HG03469 (cell line): ENCODE data around the gene ABLIM2.

Experiments
- ATAC-seq: cut with Tn5 transposase; IDR thresholded peaks from one replicate; pipeline ENCODE4 v1.9.1; 2021; ENCODE audit warnings: mild to moderate bottlenecking, moderate library complexity, moderate number of reproducible peaks; ENCODE audit not compliant: unreplicated experiment

Gene ABLIM2

DNA sequence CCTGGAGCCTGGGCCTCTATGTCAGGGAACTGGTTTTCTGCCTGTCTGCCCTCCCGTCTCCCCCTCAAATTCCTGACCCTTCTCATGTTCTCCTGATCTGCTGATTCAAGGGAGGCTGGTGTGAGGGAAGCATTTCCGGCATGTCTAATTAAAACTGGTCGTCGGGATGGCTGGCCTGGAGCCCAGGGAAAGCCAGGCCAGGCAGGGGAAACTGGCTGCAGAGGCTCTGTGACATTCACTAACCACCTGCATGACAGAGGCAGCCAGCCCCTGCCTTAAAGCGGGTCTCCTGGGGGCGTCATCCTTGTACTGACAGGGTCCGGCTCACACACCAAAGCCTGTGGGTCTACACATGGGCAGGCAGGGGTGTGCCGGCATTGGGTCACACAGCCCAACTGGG is 35.2 kb downstream of the ABLIM2 start:
- ATAC-seq, result no peak

- no peak for ATAC-seq
These were observed 35.9 kb downstream of the ABLIM2 start for GRCh38 chr4:8122746-8123145.

GRCh38 chr4:8121292-8122015 is 37.2 kb downstream of the ABLIM2 start:
- ATAC-seq, result no peak

DNA sequence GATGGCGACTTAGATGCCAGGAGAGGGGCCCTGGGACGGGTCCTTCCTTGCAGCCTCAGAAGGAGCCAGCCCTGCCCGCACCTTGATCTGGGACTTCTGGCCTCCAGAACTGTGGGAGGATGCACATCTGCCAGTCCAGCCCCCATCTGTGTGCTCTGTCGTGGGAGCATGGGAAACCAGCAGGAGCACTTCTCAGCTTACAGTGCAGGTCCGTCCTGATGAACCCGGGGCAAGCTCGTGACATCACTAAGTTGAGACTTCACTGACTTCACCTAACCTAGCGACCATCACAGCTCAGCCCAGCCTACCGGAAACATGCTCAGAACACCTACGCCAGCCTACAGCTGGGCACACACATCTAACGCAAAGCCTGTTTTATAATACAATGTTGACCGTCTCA is 38.1 kb downstream of the ABLIM2 start:
- no peak for ATAC-seq

- ATAC-seq, result no peak
These were observed 38.7 kb downstream of the ABLIM2 start for GRCh38 chr4:8119877-8120276.

DNA sequence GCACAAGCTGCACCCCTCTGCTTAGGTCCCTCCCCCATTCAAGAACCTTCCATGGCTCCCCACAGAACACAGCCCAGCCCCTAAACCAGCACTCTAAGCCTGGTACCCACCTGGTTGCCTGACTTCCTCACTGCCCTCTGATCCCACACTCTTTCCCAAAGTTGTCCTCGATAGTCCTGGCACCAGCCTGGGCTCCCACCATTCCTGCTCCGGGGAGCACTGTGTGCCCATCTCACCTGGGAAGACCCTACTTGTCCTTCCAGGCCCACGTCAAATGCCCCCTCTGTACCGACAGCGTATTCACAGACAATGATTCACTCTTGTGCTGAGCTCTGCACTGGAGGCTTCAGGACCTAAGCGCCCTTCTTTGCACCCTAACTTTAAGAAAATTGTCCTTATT is 40.1 kb downstream of the ABLIM2 start:
- no peak for ATAC-seq

DNA sequence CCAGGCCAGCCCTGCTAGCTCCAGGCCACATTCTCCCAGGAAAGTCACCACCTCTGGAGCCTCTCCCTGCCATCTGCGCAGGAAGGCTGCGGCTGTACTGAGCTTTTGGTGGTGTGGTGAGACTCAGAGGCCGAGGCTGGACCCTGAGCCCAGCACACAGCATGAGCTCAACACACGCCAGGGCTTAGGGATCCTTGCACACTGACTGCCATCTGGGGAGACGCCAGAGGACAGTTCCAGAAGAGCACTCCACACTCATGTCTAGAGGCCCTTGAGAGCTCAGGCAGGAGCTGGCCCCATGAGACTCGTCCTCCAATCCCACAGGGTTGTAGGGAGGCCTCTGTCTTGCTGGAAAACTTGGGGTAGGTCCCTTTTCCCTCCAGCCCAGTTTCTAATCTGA is 40.6 kb downstream of the ABLIM2 start:
- ATAC-seq, result no peak

GRCh38 chr4:8117278-8117682 is 41.3 kb downstream of the ABLIM2 start:
- no peak for ATAC-seq

GRCh38 chr4:8115916-8116315 is 42.7 kb downstream of the ABLIM2 start:
- no peak for ATAC-seq

- ATAC-seq, result no peak
These were observed 43.5 kb downstream of the ABLIM2 start for GRCh38 chr4:8115203-8115520.

- no peak for ATAC-seq
These were observed 44.0 kb downstream of the ABLIM2 start for GRCh38 chr4:8114456-8115202.

GRCh38 chr4:8113611-8114377 is 44.8 kb downstream of the ABLIM2 start:
- no peak for ATAC-seq

DNA sequence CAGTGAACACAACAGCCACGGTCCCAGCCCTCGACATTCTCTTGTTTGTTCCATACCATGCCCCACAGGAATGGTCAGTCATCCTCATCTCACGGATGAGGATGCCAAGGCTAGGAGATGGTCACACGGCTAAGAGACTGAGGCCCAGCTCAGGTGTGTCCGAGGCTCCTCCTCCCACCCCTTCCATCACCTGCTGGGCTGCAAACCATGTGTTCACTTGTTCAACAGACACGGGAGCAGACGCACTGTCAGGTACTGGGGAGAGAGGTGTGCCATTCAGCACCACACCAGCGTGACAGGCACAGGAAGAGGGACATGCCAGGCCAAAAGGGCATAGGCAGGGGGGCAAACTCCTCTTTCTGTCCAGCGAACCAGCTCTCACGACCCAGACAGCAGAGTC is 45.9 kb downstream of the ABLIM2 start:
- no peak for ATAC-seq

GRCh38 chr4:8112036-8112576 is 46.5 kb downstream of the ABLIM2 start:
- no peak for ATAC-seq

GRCh38 chr4:8110071-8110986 is 48.3 kb downstream of the ABLIM2 start:
- no peak for ATAC-seq

GRCh38 chr4:8109406-8110065 is 49.1 kb downstream of the ABLIM2 start:
- no peak for ATAC-seq

DNA sequence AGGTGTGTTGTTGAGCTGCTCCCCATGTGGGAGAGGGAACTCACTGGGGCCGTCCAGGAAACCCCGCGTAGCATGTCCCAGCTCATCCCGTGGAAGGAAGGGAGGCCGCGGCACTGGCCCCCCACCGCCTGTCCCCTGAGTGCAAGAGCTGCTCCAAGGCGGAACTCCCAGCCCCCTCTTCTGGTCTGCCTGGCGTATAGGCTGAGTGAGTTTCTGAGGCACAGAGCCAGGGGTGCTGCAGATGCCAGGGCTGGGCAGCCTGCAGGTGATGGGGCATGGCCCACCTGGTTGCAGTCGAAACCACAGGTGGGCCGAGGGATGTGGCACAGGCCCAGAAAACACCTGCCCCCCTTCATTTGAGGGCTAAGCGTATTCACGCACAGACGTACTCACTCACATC is 49.6 kb downstream of the ABLIM2 start:
- ATAC-seq, result no peak

GRCh38 chr4:8108261-8108660 is 50.4 kb downstream of the ABLIM2 start:
- no peak for ATAC-seq

DNA sequence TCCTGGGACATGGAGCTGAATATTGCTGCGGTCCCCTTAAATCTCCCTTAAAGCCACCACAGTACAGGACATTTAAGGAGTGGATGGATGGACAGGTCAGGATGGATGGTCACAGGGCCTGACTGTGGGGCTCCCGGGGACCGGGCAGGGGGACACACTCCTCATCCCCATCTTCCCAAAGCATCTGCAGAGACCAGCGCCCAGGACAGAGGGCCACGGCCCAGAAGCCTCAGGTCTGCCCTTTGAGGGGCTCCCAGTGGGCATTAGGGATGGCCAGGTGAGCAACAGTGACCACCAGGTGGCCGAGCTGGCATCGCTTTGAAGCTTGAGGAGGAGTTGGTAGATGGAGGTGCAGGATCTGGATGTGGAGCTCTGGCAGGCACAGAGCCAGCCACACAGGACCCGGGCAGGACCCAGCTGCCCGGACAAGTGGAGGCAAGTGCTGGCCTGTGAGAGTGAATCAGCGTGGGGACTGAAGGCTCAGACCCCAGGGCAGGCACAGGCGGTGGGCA is 51.4 kb downstream of the ABLIM2 start:
- ATAC-seq, result no peak
